ENCODE results near the gene MYO1H.

GRCh38 chr12:109497675-109498074 lies 150.0 kb downstream of the MYO1H start:
- TF ChIP-seq, protein P1, sequence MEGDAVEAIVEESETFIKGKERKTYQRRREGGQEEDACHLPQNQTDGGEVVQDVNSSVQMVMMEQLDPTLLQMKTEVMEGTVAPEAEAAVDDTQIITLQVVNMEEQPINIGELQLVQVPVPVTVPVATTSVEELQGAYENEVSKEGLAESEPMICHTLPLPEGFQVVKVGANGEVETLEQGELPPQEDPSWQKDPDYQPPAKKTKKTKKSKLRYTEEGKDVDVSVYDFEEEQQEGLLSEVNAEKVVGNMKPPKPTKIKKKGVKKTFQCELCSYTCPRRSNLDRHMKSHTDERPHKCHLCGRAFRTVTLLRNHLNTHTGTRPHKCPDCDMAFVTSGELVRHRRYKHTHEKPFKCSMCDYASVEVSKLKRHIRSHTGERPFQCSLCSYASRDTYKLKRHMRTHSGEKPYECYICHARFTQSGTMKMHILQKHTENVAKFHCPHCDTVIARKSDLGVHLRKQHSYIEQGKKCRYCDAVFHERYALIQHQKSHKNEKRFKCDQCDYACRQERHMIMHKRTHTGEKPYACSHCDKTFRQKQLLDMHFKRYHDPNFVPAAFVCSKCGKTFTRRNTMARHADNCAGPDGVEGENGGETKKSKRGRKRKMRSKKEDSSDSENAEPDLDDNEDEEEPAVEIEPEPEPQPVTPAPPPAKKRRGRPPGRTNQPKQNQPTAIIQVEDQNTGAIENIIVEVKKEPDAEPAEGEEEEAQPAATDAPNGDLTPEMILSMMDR (IDR thresholded peaks at IDR 0.05 in 4 of 5, conservative IDR thresholded peaks at IDR 0.05 in 1 of 5), result no peak
- TF ChIP-seq POLR2A (IDR thresholded peaks at IDR 0.05), result no peak

Measured in gastrocnemius medialis (tissue), 4 donors.